HepG2 (cell line): ENCODE results near the gene TRIM2.

Experiments used
- BRCA1 ChIP-seq: sonication (generic); formaldehyde crosslinking; IDR thresholded peaks from 2 replicates; pipeline ENCODE4 v1.4.0; 2020; ENCODE audit warnings: missing genetic modification reagents
- ETV6 ChIP-seq: sonication (generic); formaldehyde crosslinking; conservative IDR thresholded peaks from 2 replicates; pipeline ENCODE4 v1.4.0; 2020; ENCODE audit warnings: missing genetic modification reagents
- NFYB ChIP-seq: sonication (generic); formaldehyde crosslinking; IDR thresholded peaks from 2 replicates; pipeline ENCODE4 v1.4.0; 2020; ENCODE audit warnings: missing genetic modification reagents
- TCF7L2 ChIP-seq: IDR thresholded peaks from 2 replicates; pipeline ENCODE4 v1.6.1; 2011; ENCODE audit warnings: mild to moderate bottlenecking, low read depth, low read length, moderate library complexity
- ZBTB21 ChIP-seq: sonication (generic); formaldehyde crosslinking; IDR thresholded peaks from 2 replicates; pipeline ENCODE4 v1.4.0; 2020; ENCODE audit warnings: missing genetic modification reagents
- ZNF354B ChIP-seq: sonication (generic); formaldehyde crosslinking; IDR thresholded peaks from 2 replicates; pipeline ENCODE4 v1.8.0; 2022; ENCODE audit warnings: mild to moderate bottlenecking, missing genetic modification reagents
- ZSCAN29 ChIP-seq: sonication (generic); formaldehyde crosslinking; conservative IDR thresholded peaks from 2 replicates; pipeline ENCODE4 v1.4.0; 2020; ENCODE audit warnings: mild to moderate bottlenecking, missing genetic modification reagents
- TF ChIP-seq, protein P1 (sequence below): sonication (generic); formaldehyde crosslinking; IDR thresholded peaks from 2 replicates; pipeline ENCODE4 v1.4.0; 2020; ENCODE audit warnings: missing genetic modification reagents
- TF ChIP-seq, protein P2 (sequence below): sonication (generic); formaldehyde crosslinking; IDR thresholded peaks from 2 replicates; pipeline ENCODE4 v1.8.0; 2022; ENCODE audit warnings: mild to moderate bottlenecking, missing genetic modification reagents
- TF ChIP-seq, protein P3 (sequence below), 2 experiments: IDR thresholded peaks; 2 replicates each; pipeline ENCODE4 v1.6.1; 2011 to 2012; ENCODE audit warnings: low read length in 2 of 2, borderline replicate concordance in 1 of 2, low read depth in 1 of 2, mild to moderate bottlenecking in 1 of 2, moderate library complexity in 1 of 2
- TF ChIP-seq, protein P4 (sequence below): sonication (generic); formaldehyde crosslinking; IDR thresholded peaks from 2 replicates; pipeline ENCODE4 v1.4.0; 2020; ENCODE audit warnings: missing genetic modification reagents, borderline replicate concordance
- TF ChIP-seq, protein P5 (sequence below): sonication (generic); formaldehyde crosslinking; IDR thresholded peaks from 2 replicates; pipeline ENCODE4 v1.8.0; 2022; ENCODE audit warnings: low read depth, missing genetic modification reagents
- TF ChIP-seq, protein P6 (sequence below): sonication (generic); formaldehyde crosslinking; IDR thresholded peaks from 2 replicates; pipeline ENCODE4 v1.8.0; 2022; ENCODE audit warnings: missing genetic modification reagents, mild to moderate bottlenecking, inconsistent platforms, borderline replicate concordance

DNA sequence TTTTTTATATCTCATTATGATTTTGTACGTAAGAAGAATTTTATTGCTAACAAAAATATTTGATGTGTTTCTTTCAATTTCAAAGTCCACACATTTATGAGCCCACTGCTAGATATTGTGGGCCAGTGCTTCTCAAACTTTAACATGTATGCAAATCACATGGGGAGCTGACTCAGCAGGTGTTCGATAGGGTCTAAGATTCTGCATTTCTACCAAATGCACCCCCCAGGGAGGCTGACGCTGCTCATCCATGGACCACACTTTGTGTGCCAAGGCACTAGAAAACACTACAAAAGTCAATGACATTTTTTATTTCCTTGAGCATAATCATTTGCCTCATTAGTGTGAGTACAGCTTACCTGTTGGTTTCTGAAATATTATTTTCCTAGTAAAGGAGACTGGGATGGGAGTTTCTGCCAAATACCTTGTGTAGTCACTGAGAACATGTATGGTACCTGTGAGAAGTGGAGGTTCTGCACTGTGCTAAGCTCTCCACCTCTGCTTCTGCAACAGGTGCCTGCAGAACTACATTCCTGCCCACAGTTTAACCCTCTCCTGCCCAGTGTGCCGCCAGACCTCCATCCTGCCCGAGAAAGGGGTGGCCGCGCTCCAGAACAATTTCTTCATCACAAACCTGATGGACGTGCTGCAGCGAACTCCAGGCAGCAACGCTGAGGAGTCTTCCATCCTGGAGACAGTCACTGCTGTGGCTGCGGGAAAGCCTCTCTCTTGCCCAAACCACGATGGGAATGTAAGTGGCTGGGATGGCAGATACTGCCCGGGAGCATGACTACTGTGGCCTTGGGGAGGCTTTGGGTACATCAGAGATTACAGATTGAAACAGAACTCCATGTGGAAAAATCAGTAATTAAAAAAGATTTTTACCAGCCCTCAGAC, 71.4 kb downstream of the TRIM2 start:
- TF ChIP-seq, protein P1, sequence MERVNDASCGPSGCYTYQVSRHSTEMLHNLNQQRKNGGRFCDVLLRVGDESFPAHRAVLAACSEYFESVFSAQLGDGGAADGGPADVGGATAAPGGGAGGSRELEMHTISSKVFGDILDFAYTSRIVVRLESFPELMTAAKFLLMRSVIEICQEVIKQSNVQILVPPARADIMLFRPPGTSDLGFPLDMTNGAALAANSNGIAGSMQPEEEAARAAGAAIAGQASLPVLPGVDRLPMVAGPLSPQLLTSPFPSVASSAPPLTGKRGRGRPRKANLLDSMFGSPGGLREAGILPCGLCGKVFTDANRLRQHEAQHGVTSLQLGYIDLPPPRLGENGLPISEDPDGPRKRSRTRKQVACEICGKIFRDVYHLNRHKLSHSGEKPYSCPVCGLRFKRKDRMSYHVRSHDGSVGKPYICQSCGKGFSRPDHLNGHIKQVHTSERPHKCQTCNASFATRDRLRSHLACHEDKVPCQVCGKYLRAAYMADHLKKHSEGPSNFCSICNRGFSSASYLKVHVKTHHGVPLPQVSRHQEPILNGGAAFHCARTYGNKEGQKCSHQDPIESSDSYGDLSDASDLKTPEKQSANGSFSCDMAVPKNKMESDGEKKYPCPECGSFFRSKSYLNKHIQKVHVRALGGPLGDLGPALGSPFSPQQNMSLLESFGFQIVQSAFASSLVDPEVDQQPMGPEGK (CRISPR knock-in tag): no peak
- TF ChIP-seq ZBTB21 (CRISPR knock-in tag) (no peak), ZNF354B (CRISPR knock-in tag) (no peak), TCF7L2 (no peak), NFYB (CRISPR knock-in tag) (no peak), ETV6 (no peak), BRCA1 (CRISPR knock-in tag) (no peak), ZSCAN29 (no peak)
- TF ChIP-seq, protein P2, sequence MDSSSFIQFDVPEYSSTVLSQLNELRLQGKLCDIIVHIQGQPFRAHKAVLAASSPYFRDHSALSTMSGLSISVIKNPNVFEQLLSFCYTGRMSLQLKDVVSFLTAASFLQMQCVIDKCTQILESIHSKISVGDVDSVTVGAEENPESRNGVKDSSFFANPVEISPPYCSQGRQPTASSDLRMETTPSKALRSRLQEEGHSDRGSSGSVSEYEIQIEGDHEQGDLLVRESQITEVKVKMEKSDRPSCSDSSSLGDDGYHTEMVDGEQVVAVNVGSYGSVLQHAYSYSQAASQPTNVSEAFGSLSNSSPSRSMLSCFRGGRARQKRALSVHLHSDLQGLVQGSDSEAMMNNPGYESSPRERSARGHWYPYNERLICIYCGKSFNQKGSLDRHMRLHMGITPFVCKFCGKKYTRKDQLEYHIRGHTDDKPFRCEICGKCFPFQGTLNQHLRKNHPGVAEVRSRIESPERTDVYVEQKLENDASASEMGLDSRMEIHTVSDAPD: no peak
- TF ChIP-seq, protein P3, sequence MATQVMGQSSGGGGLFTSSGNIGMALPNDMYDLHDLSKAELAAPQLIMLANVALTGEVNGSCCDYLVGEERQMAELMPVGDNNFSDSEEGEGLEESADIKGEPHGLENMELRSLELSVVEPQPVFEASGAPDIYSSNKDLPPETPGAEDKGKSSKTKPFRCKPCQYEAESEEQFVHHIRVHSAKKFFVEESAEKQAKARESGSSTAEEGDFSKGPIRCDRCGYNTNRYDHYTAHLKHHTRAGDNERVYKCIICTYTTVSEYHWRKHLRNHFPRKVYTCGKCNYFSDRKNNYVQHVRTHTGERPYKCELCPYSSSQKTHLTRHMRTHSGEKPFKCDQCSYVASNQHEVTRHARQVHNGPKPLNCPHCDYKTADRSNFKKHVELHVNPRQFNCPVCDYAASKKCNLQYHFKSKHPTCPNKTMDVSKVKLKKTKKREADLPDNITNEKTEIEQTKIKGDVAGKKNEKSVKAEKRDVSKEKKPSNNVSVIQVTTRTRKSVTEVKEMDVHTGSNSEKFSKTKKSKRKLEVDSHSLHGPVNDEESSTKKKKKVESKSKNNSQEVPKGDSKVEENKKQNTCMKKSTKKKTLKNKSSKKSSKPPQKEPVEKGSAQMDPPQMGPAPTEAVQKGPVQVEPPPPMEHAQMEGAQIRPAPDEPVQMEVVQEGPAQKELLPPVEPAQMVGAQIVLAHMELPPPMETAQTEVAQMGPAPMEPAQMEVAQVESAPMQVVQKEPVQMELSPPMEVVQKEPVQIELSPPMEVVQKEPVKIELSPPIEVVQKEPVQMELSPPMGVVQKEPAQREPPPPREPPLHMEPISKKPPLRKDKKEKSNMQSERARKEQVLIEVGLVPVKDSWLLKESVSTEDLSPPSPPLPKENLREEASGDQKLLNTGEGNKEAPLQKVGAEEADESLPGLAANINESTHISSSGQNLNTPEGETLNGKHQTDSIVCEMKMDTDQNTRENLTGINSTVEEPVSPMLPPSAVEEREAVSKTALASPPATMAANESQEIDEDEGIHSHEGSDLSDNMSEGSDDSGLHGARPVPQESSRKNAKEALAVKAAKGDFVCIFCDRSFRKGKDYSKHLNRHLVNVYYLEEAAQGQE (IDR thresholded peaks at IDR 0.05; ENCODE audit: borderline replicate concordance in 1 of 2, low read depth in 1 of 2, low read length in 2 of 2): no peak
- TF ChIP-seq, protein P4, sequence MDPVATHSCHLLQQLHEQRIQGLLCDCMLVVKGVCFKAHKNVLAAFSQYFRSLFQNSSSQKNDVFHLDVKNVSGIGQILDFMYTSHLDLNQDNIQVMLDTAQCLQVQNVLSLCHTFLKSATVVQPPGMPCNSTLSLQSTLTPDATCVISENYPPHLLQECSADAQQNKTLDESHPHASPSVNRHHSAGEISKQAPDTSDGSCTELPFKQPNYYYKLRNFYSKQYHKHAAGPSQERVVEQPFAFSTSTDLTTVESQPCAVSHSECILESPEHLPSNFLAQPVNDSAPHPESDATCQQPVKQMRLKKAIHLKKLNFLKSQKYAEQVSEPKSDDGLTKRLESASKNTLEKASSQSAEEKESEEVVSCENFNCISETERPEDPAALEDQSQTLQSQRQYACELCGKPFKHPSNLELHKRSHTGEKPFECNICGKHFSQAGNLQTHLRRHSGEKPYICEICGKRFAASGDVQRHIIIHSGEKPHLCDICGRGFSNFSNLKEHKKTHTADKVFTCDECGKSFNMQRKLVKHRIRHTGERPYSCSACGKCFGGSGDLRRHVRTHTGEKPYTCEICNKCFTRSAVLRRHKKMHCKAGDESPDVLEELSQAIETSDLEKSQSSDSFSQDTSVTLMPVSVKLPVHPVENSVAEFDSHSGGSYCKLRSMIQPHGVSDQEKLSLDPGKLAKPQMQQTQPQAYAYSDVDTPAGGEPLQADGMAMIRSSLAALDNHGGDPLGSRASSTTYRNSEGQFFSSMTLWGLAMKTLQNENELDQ (CRISPR knock-in tag): no peak
- TF ChIP-seq, protein P5, sequence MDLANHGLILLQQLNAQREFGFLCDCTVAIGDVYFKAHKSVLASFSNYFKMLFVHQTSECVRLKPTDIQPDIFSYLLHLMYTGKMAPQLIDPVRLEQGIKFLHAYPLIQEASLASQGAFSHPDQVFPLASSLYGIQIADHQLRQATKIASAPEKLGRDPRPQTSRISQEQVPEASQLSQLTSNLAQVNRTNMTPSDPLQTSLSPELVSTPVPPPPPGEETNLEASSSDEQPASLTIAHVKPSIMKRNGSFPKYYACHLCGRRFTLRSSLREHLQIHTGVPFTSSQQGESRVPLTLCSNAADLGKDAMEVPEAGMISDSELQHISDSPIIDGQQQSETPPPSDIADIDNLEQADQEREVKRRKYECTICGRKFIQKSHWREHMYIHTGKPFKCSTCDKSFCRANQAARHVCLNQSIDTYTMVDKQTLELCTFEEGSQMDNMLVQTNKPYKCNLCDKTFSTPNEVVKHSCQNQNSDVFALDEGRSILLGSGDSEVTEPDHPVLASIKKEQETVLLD (CRISPR knock-in tag): no peak
- TF ChIP-seq, protein P6, sequence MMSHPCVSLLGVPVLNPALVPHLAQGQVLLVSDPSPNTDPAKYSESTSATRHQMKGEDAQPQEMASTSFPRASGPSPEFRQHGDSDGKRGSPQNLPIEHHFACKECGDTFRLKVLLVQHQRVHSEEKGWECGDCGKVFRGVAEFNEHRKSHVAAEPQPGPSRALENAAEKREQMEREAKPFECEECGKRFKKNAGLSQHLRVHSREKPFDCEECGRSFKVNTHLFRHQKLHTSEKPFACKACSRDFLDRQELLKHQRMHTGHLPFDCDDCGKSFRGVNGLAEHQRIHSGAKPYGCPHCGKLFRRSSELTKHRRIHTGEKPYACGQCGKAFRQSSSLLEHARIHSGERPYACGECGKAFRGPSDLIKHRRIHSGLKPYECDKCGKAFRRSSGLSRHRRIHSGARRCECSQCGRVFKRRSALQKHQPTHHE (CRISPR knock-in tag): no peak
